Endothelial cell of umbilical vein (primary cell): ENCODE results near the gene CALCOCO1. TPM values are rescaled to one million over a fixed set of nuclear protein-coding genes. Genes with fewer than 3 reads are reported as not detected.

Source experiments
- BruUV-seq: library from RNA; stranded (reverse); fragments of 400-500 nt; replicated peaks from 2 replicates; lab custom pipeline; 2021; lab: Mats Ljungman, UMichigan
- CTCF ChIA-PET: fragments of 300-600, 350-600 bp; sonication (Branson Sonifier 250); formaldehyde crosslinking; loops from one replicate; lab custom pipeline; 2021; ENCODE audit warnings: antibody characterized with exemption, inconsistent platforms; lab: Charles Lee
- POLR2A ChIA-PET: fragments of 300-600, 350-600 bp; sonication (Branson Sonifier 250); formaldehyde crosslinking; loops from one replicate; lab custom pipeline; 2021; ENCODE audit warnings: antibody characterized with exemption, inconsistent platforms; lab: Charles Lee
- DNase-seq: peaks from one replicate; pipeline ENCODE4 v3.0.0-alpha.2; 2011; ENCODE audit warnings: low read depth, low spot score
- FAIRE-seq: peaks from 2 replicates; lab custom pipeline; 2011; peaks lifted over from hg19 to GRCh38; lab: Jason Lieb, UNC
- H2AFZ ChIP-seq: 2 replicates; pipeline ENCODE4 v1.6.0; 2012; ENCODE audit warnings: low read depth, low read length, control low read depth, inconsistent platforms
- H3K27ac ChIP-seq: 2 replicates; pipeline ENCODE4 v1.5.1; 2011; ENCODE audit warnings: low read depth, mild to moderate bottlenecking, control low read depth, low read length, moderate library complexity; ENCODE audit not compliant: insufficient read depth
- H3K27me3 ChIP-seq, 2 experiments: 2 replicates each; pipeline versions ENCODE4 v1.6.0 to v1.6.1; 2011; ENCODE audit warnings: low read length in 2 of 2, mixed read lengths in 1 of 2; ENCODE audit not compliant: control insufficient read depth in 2 of 2, insufficient read depth in 2 of 2
- H3K36me3 ChIP-seq, 2 experiments: 2 replicates in 1 of 2; 3 replicates in 1 of 2; pipeline ENCODE4 v1.5.1; 2011; ENCODE audit warnings: low read length in 2 of 2, mild to moderate bottlenecking in 1 of 2, moderate library complexity in 1 of 2; ENCODE audit not compliant: control insufficient read depth in 2 of 2, insufficient read depth in 2 of 2; ENCODE audit errors: extremely low read depth in 1 of 2
- H3K4me1 ChIP-seq: 3 replicates; pipeline ENCODE4 v1.5.1; 2011; ENCODE audit warnings: mild to moderate bottlenecking, low read length; ENCODE audit not compliant: control insufficient read depth, insufficient read depth; ENCODE audit errors: extremely low read depth
- H3K4me2 ChIP-seq: 2 replicates; pipeline ENCODE4 v1.6.1; 2011; ENCODE audit warnings: low read length, control low read depth, mixed read lengths; ENCODE audit not compliant: insufficient read depth
- H3K4me3 ChIP-seq, 3 experiments: fragments of 200-600 bp in 1 of 3; sonication (generic), shearing (Covaris generic) in 1 of 3; replicated peaks in 1 of 3; 2 replicates each; pipeline ENCODE4 v1.5.1; 2011 to 2016; ENCODE audit warnings: control low read depth in 3 of 3, low read length in 3 of 3, mild to moderate bottlenecking in 2 of 3, inconsistent platforms in 1 of 3, low read depth in 1 of 3, moderate library complexity in 1 of 3; ENCODE audit not compliant: insufficient read depth in 1 of 3
- H3K79me2 ChIP-seq: 2 replicates; pipeline ENCODE4 v1.6.0; 2012; ENCODE audit warnings: low read length, inconsistent platforms; ENCODE audit not compliant: control insufficient read depth, insufficient read depth
- H3K9ac ChIP-seq: replicated peaks from 2 replicates; pipeline ENCODE3; 2011; ENCODE audit warnings: low read length, control low read depth; ENCODE audit not compliant: insufficient read depth; ENCODE audit errors: extremely low read depth
- H3K9me1 ChIP-seq: replicated peaks from 3 replicates; pipeline ENCODE4 v1.6.0; 2011; ENCODE audit warnings: mild to moderate bottlenecking, low read length; ENCODE audit not compliant: control insufficient read depth, insufficient read depth; ENCODE audit errors: extremely low read depth
- H3K9me3 ChIP-seq: replicated peaks from 2 replicates; pipeline ENCODE4 v1.5.1; 2012; ENCODE audit warnings: low read length, inconsistent platforms; ENCODE audit not compliant: control insufficient read depth, insufficient read depth
- H4K20me1 ChIP-seq: replicated peaks from 2 replicates; pipeline ENCODE3; 2011; ENCODE audit warnings: mild to moderate bottlenecking, low read length; ENCODE audit not compliant: control insufficient read depth, insufficient read depth; ENCODE audit errors: extremely low read depth
- FOS ChIP-seq: IDR thresholded peaks from 2 replicates; pipeline ENCODE4 v1.6.1; 2011; ENCODE audit warnings: mild to moderate bottlenecking, low read length, moderate library complexity, borderline replicate concordance; ENCODE audit not compliant: insufficient read depth
- GATA2 ChIP-seq: IDR thresholded peaks from 2 replicates; pipeline ENCODE4 v1.7.0; 2011; ENCODE audit warnings: low read depth, mild to moderate bottlenecking, moderate library complexity, mixed read lengths, low read length; ENCODE audit not compliant: insufficient read length, insufficient read depth
- JUN ChIP-seq: IDR thresholded peaks from 2 replicates; pipeline ENCODE4 v1.6.1; 2011; ENCODE audit warnings: borderline replicate concordance, low read depth; ENCODE audit not compliant: insufficient read length, insufficient read depth
- POLR2A ChIP-seq: IDR thresholded peaks from 2 replicates; pipeline ENCODE4 v1.6.1; 2012; ENCODE audit warnings: low read depth, mild to moderate bottlenecking, control low read depth, low read length
- POLR2AphosphoS5 ChIP-seq: IDR thresholded peaks from 2 replicates; pipeline ENCODE4 v1.6.1; 2012; ENCODE audit warnings: low read depth, mild to moderate bottlenecking, control low read depth, low read length, moderate library complexity; ENCODE audit not compliant: insufficient read depth
- dilution Hi-C: fragments of 300-500 bp; cut with MboI; formaldehyde crosslinking; loops from one replicate; pipeline ENCODE4 v1.15.0; 2019; ENCODE audit warnings: low sequenced_read_pairs; ENCODE audit not compliant: extremely low pct_ligation_motif_present
- intact Hi-C: fragments of 100-400 bp; cut with micrococcal nuclease; formaldehyde crosslinking; loops from one replicate; pipeline ENCODE4 v1.10.0; 2022
- polyA plus RNA-seq, 4 experiments: library from polyadenylated mRNA; depleted of rRNA in 3 of 4; stranded (reverse) in 3 of 4; unstranded in 1 of 4; fragments of >200 nt; gene quantifications; 2 replicates each; pipeline versions ENCODE4 v1.2.1 to v1.2.3, GENCODE V29; 2011 to 2012; ENCODE audit warnings: missing spikeins in 1 of 4
- total RNA-seq: library from RNA; stranded (reverse); gene quantifications from 2 replicates; pipeline ENCODE4 v1.2.3, GENCODE V29; 2021
- TF ChIP-seq, protein P1 (sequence below): IDR thresholded peaks from 2 replicates; pipeline ENCODE4 v1.6.1; 2011; ENCODE audit not compliant: insufficient read depth, insufficient read length
- TF ChIP-seq, protein P2 (sequence below), 2 donors: IDR thresholded peaks; 1 replicate in 1 of 2; 2 replicates in 1 of 2; pipeline ENCODE4 v1.5.1; 2011; ENCODE audit warnings: low read length in 2 of 2, mild to moderate bottlenecking in 2 of 2, moderate library complexity in 2 of 2, control low read depth in 1 of 2, inconsistent platforms in 1 of 2, low read depth in 1 of 2; ENCODE audit not compliant: insufficient read depth in 1 of 2; ENCODE audit errors: extremely low read depth in 1 of 2

Gene CALCOCO1
- total and polyA plus RNA-seq, 2 donors (not counting 3 experiments of a cell fraction or from before 2014, with no cell fraction given) = 70.9 to 135 TPM

DNA sequence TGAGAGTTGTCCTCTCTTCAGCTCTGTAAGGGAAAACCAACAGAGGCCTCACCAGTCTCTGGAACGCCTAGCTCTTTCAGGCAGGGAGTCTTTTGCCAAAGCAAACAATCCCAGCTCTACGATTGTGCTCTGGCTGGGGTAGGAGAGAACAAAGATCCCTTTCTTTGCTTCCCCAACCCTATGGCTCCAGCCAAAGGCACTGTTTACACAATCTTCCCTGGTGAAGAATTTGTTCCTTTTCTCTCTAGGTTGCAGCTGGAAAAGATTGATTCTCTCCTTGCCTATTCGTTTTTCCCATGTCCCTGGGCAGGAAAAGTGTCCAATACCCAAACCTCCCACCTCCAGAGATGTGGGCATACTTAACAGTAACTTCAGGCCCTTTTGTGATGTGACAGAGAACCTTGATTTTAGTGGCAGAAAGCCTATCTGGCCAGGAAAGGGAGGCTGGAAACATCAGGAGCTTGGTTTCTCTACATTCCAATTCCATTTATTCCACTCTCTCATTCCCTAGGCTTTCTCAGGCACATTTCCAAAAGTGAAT lies 68.2 kb downstream of the CALCOCO1 start:
- H2AFZ ChIP-seq = peak overlapping the region; percentile 32
- no peaks in the 10 kb centered on the region for H3K27me3 ChIP-seq
- no peaks in the 10 kb centered on the region for H3K79me2 ChIP-seq
- FAIRE-seq (peak; percentile 75), DNase-seq (peak; percentile 90)
- no peaks in the 10 kb centered on the region for H4K20me1 ChIP-seq
- dilution Hi-C loops (no loop called here), intact Hi-C loops (loop anchor here (2.0 kb wide), 1 partner anchor 32 kb away; the partner anchor contains the start of gene ATF7)
- H3K9me3 ChIP-seq = no peaks in the 10 kb centered on the region
- CTCF ChIA-PET = interaction anchor here (0.7 to 3.2 kb wide), 12 partner anchors 13 to 120 kb away, joined by 3 to 26 read pairs (median 3); partner anchors contain the start of gene ATP5MC2
- H3K36me3 ChIP-seq = peaks cover 0 to 6% of the 10 kb centered on the region in 2 experiments
- peak overlapping the region; percentile 55 for H3K9ac ChIP-seq
- H3K4me1 ChIP-seq = peaks cover 14% of the 10 kb centered on the region
- no peak for TF ChIP-seq POLR2A
- TF ChIP-seq, protein P1, sequence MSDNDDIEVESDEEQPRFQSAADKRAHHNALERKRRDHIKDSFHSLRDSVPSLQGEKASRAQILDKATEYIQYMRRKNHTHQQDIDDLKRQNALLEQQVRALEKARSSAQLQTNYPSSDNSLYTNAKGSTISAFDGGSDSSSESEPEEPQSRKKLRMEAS = no peak
- TF ChIP-seq JUN = no peak
- no peak for TF ChIP-seq POLR2AphosphoS5
- TF ChIP-seq, protein P2, sequence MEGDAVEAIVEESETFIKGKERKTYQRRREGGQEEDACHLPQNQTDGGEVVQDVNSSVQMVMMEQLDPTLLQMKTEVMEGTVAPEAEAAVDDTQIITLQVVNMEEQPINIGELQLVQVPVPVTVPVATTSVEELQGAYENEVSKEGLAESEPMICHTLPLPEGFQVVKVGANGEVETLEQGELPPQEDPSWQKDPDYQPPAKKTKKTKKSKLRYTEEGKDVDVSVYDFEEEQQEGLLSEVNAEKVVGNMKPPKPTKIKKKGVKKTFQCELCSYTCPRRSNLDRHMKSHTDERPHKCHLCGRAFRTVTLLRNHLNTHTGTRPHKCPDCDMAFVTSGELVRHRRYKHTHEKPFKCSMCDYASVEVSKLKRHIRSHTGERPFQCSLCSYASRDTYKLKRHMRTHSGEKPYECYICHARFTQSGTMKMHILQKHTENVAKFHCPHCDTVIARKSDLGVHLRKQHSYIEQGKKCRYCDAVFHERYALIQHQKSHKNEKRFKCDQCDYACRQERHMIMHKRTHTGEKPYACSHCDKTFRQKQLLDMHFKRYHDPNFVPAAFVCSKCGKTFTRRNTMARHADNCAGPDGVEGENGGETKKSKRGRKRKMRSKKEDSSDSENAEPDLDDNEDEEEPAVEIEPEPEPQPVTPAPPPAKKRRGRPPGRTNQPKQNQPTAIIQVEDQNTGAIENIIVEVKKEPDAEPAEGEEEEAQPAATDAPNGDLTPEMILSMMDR (IDR thresholded peaks at IDR 0.05; ENCODE audit: extremely low read depth in 1 of 2, insufficient read depth in 1 of 2, low read depth in 1 of 2, low read length in 2 of 2) = no peak
- no peak for TF ChIP-seq FOS
- TF ChIP-seq GATA2 = no peak
- no peak overlapping the region for H3K4me3 ChIP-seq
- no TSS peak for BruUV-seq
- POLR2A ChIA-PET = no interaction called here
- no peaks in the 10 kb centered on the region for H3K9me1 ChIP-seq
- H3K4me2 ChIP-seq = peak overlapping the region; percentile 28
- peak overlapping the region; percentile 76 for H3K27ac ChIP-seq

Other genes with a start within 250 kb of the CALCOCO1 start
- gene MAP3K12, start 228.0 kb downstream of the CALCOCO1 start, total RNA-seq = 29.3 and 33.3 TPM in 2 replicates
- gene MAP3K12, start 228.0 kb downstream of the CALCOCO1 start, polyA plus RNA-seq = 66.2 and 69.2 TPM in 2 replicates
- gene TARBP2, start 226.2 kb downstream of the CALCOCO1 start, total RNA-seq = 53.8 and 57.2 TPM in 2 replicates
- gene TARBP2, start 226.2 kb downstream of the CALCOCO1 start, polyA plus RNA-seq = 82.8 and 92.1 TPM in 2 replicates
- not detected in 2 replicates for gene NPFF, start 220.0 kb downstream of the CALCOCO1 start, total RNA-seq
- 0.30 TPM in 1 of 2 replicates, not detected in the other for gene NPFF, start 220.0 kb downstream of the CALCOCO1 start, polyA plus RNA-seq
- 56.9 and 68.5 TPM in 2 replicates for gene ATF7, start 101.1 kb downstream of the CALCOCO1 start, total RNA-seq
- 31.4 and 36.0 TPM in 2 replicates for gene ATF7, start 101.1 kb downstream of the CALCOCO1 start, polyA plus RNA-seq
- 375 and 402 TPM in 2 replicates for gene ATP5MC2, start 51.4 kb downstream of the CALCOCO1 start, total RNA-seq
- gene ATP5MC2, start 51.4 kb downstream of the CALCOCO1 start, polyA plus RNA-seq = 820 and 971 TPM in 2 replicates
- gene CISTR, start 24.5 kb upstream of the CALCOCO1 start, total RNA-seq = not detected in 2 replicates
- gene CISTR, start 24.5 kb upstream of the CALCOCO1 start, polyA plus RNA-seq = not detected in 2 replicates
- not detected in 2 replicates for gene HOXC13, start 211.4 kb upstream of the CALCOCO1 start, total RNA-seq
- not detected in 2 replicates for gene HOXC13, start 211.4 kb upstream of the CALCOCO1 start, polyA plus RNA-seq
- gene HOXC12, start 227.5 kb upstream of the CALCOCO1 start, total RNA-seq = not detected in 2 replicates
- not detected in 2 replicates for gene HOXC12, start 227.5 kb upstream of the CALCOCO1 start, polyA plus RNA-seq
- gene HOXC11, start 245.7 kb upstream of the CALCOCO1 start, total RNA-seq = not detected in 2 replicates
- not detected in 2 replicates for gene HOXC11, start 245.7 kb upstream of the CALCOCO1 start, polyA plus RNA-seq
- gene HOTAIR, start 247.5 kb upstream of the CALCOCO1 start, total RNA-seq = not detected in 2 replicates
- gene HOTAIR, start 247.5 kb upstream of the CALCOCO1 start, polyA plus RNA-seq = not detected in 2 replicates